Measurements from ENCODE around the gene FABP6. TPM values are rescaled to one million over a fixed set of nuclear protein-coding genes. Genes with fewer than 3 reads are reported as not detected.

Gene FABP6
- polyA plus RNA-seq, 3 donors = not detected

GRCh38 chr5:160198841-160199409 is 30.4 kb upstream of the FABP6 start:
- H3K4me1 Mint-ChIP-seq = peaks cover 15% of the 10 kb centered on the region
- Histone ChIP-seq H3K9me3 (replicated peaks in 1 of 2; ENCODE audit: control insufficient read depth in 1 of 2, insufficient read depth in 1 of 2, low read length in 2 of 2) (no peaks in the 10 kb centered on the region), H3K4me1 (ENCODE audit: control insufficient read depth in 1 of 2, insufficient read depth in 2 of 2, low read length in 2 of 2) (peaks cover 9 to 10% of the 10 kb centered on the region in 2 donors), H2AFZ (ENCODE audit: insufficient read depth, low read depth, low read length, poor library complexity, severe bottlenecking) (peak overlapping the region; percentile 87), H3K79me2 (ENCODE audit: insufficient read depth, low read length) (no peaks in the 10 kb centered on the region), H3K27me3 (ENCODE audit: control insufficient read depth in 2 of 2, insufficient read depth in 2 of 2, low read length in 2 of 2) (no peaks in the 10 kb centered on the region), H3K9ac (ENCODE audit: insufficient read depth, low read length, poor library complexity, severe bottlenecking) (peak overlapping the region; percentile 9), H3K4me2 (replicated peaks; ENCODE audit: extremely low read depth, low read length, poor library complexity, severe bottlenecking) (peak overlapping the region; percentile 71), H4K20me1 (ENCODE audit: insufficient read depth, low read length) (no peaks in the 10 kb centered on the region), H3K27ac (ENCODE audit: low read depth in 1 of 2, low read length in 2 of 2) (no peak overlapping the region), H3K4me3 (replicated peaks in 1 of 3; ENCODE audit: low read depth in 2 of 3, low read length in 3 of 3) (peak overlapping the region in 1 of 3 experiments; percentile 60), H3K36me3 (replicated peaks in 1 of 2; ENCODE audit: control insufficient read depth in 1 of 2, insufficient read depth in 2 of 2, low read length in 2 of 2) (no peaks in the 10 kb centered on the region)
- no peak for TF ChIP-seq CTCF (IDR thresholded peaks at IDR 0.05)
- no peak for DNase-seq
- H3K4me3 Mint-ChIP-seq = peak overlapping the region in 1 of 2 donors; percentile 28
- H3K27me3 Mint-ChIP-seq (ENCODE audit: low read depth in 3 of 3) = peaks cover 6 to 15% (median 13%) of the 10 kb centered on the region in 3 donors
- intact Hi-C loops (cut with micrococcal nuclease) = loop anchor here in 1 of 2 donors (2.0 kb wide), 1 partner anchor 146 kb away; no protein-coding TSS in a partner anchor
- WGBS (ENCODE audit: insufficient coverage) = 63% methylated on average over 5 of the region's 8 CpGs
- peaks cover 0 to 2% (median 0%) of the 10 kb centered on the region in 7 donors for H3K9me3 Mint-ChIP-seq
- no peaks in the 10 kb centered on the region for H3K36me3 Mint-ChIP-seq
- no peak overlapping the region for H3K27ac Mint-ChIP-seq

GRCh38 chr5:160199410-160199911 is 29.8 kb upstream of the FABP6 start:
- H3K27me3 Mint-ChIP-seq (ENCODE audit: low read depth in 3 of 3) = peaks cover 6 to 15% (median 13%) of the 10 kb centered on the region in 3 donors
- H2AFZ ChIP-seq (ENCODE audit: insufficient read depth, low read depth, low read length, poor library complexity, severe bottlenecking) = peak overlapping the region; percentile 87
- H3K27me3 ChIP-seq (ENCODE audit: control insufficient read depth in 2 of 2, insufficient read depth in 2 of 2, low read length in 2 of 2) = no peaks in the 10 kb centered on the region
- peak overlapping the region; percentile 71 for H3K4me2 ChIP-seq (replicated peaks; ENCODE audit: extremely low read depth, low read length, poor library complexity, severe bottlenecking)
- DNase-seq = peak; percentile 42 to 68 (median 61)
- no peaks in the 10 kb centered on the region for H3K79me2 ChIP-seq (ENCODE audit: insufficient read depth, low read length)
- H3K4me3 Mint-ChIP-seq = peak overlapping the region; percentile 69 to 84
- no peaks in the 10 kb centered on the region for H3K36me3 ChIP-seq (replicated peaks in 1 of 2; ENCODE audit: control insufficient read depth in 1 of 2, insufficient read depth in 2 of 2, low read length in 2 of 2)
- H3K9me3 ChIP-seq (replicated peaks in 1 of 2; ENCODE audit: control insufficient read depth in 1 of 2, insufficient read depth in 1 of 2, low read length in 2 of 2) = no peaks in the 10 kb centered on the region
- no peaks in the 10 kb centered on the region for H3K36me3 Mint-ChIP-seq
- H3K27ac ChIP-seq (ENCODE audit: low read depth in 1 of 2, low read length in 2 of 2) = no peak overlapping the region
- H3K4me3 ChIP-seq (replicated peaks in 1 of 3; ENCODE audit: low read depth in 2 of 3, low read length in 3 of 3) = peak overlapping the region in 2 of 3 experiments; percentile 7 to 60
- H3K4me1 ChIP-seq (ENCODE audit: control insufficient read depth in 1 of 2, insufficient read depth in 2 of 2, low read length in 2 of 2) = peaks cover 9 to 10% of the 10 kb centered on the region in 2 donors
- H3K9ac ChIP-seq (ENCODE audit: insufficient read depth, low read length, poor library complexity, severe bottlenecking) = peak overlapping the region; percentile 9
- H3K9me3 Mint-ChIP-seq = peaks cover 0 to 2% (median 0%) of the 10 kb centered on the region in 7 donors
- H3K27ac Mint-ChIP-seq = no peak overlapping the region
- intact Hi-C loops (cut with micrococcal nuclease) = loop anchor here in 1 of 2 donors (2.0 kb wide), 1 partner anchor 145 kb away; no protein-coding TSS in a partner anchor
- H4K20me1 ChIP-seq (ENCODE audit: insufficient read depth, low read length) = no peaks in the 10 kb centered on the region
- TF ChIP-seq CTCF (IDR thresholded peaks at IDR 0.05) = peak; percentile 97
- WGBS (ENCODE audit: insufficient coverage) = 5% methylated on average over 27 of the region's 30 CpGs
- peaks cover 15% of the 10 kb centered on the region for H3K4me1 Mint-ChIP-seq
